ENCODE measurements around the gene SLC5A3.

DNA sequence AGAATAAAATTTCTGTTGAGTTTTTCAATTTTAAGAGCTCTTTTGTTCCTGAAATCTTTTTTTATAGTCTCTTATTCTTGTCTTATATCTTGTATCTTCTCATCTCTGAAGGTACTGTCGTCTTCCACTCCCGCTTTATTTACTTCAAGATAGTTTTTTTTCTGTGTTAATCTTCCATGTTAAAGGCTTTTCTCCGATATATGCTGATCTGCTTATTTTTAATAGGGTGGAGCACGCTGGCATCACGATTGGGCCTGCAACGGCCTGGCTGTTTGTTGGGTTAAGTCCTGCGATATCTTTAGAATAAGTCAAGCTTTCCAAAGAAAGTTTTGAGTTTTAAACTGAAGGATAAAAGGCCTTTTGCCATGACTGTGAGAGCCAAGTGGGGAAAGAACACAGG is 35.7 kb downstream of the SLC5A3 start:
- TF ChIP-seq, protein P1, sequence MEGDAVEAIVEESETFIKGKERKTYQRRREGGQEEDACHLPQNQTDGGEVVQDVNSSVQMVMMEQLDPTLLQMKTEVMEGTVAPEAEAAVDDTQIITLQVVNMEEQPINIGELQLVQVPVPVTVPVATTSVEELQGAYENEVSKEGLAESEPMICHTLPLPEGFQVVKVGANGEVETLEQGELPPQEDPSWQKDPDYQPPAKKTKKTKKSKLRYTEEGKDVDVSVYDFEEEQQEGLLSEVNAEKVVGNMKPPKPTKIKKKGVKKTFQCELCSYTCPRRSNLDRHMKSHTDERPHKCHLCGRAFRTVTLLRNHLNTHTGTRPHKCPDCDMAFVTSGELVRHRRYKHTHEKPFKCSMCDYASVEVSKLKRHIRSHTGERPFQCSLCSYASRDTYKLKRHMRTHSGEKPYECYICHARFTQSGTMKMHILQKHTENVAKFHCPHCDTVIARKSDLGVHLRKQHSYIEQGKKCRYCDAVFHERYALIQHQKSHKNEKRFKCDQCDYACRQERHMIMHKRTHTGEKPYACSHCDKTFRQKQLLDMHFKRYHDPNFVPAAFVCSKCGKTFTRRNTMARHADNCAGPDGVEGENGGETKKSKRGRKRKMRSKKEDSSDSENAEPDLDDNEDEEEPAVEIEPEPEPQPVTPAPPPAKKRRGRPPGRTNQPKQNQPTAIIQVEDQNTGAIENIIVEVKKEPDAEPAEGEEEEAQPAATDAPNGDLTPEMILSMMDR (conservative IDR thresholded peaks at IDR 0.05), result no peak
- no peak for TF ChIP-seq ZFX (IDR thresholded peaks at IDR 0.05)
